Stimulated activated CD4-positive, alpha-beta T cell treated with anti-CD3 and anti-CD28 coated beads, Interleukin-15, amount 100 ng/mL, for 48 hours (primary cell): ENCODE data around the gene CNTN5.
"Not testable (repeated sequence)": the region's sequence is repeated elsewhere in the genome, so short reads cannot be mapped to it uniquely, and the experiment has no call there.

Experiments used
- DNase-seq, 2 donors: peaks; one replicate each; pipeline ENCODE4 v3.0.0-alpha.2; 2020; ENCODE audit warnings: low read depth in 2 of 2

Gene CNTN5

DNA sequence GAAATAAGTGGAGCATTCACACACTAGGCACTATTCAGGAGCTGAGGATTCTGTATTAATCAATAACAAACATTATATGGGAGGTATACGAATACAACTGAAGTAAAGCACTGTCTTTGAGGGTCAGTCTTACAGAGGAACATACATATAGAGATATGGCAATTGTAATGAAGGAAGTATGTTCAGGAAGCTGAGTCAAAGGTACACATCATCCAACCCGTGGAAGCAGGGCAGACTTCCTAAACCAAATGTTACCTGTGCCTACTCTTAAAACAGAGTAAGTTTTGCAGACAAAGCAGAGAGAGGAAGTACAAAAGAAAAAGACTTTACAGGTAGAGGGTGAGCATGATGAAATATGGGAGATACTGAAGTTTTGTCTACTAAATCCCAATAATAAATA lies 1185.2 kb downstream of the CNTN5 start:
- no peak for DNase-seq

DNA sequence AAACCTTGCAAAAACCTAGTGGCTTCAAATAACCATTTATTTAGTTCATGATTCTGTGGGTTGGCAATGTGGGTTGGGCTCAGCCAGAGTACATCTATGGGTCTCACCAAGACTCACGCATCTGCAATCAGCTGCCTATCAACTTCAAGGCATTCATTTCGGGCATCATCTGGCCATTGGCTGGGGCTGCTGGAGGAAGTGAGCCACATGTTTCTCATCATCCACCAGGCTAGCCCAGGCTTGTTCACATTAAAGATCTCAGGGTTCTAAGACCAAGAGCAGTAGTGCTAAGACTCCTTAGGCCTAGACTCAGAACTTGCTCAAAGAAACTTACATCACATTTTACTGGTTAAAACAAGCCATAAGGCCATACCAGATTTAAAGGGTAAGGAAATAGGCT lies 1187.5 kb downstream of the CNTN5 start:
- DNase-seq = no peak

DNA sequence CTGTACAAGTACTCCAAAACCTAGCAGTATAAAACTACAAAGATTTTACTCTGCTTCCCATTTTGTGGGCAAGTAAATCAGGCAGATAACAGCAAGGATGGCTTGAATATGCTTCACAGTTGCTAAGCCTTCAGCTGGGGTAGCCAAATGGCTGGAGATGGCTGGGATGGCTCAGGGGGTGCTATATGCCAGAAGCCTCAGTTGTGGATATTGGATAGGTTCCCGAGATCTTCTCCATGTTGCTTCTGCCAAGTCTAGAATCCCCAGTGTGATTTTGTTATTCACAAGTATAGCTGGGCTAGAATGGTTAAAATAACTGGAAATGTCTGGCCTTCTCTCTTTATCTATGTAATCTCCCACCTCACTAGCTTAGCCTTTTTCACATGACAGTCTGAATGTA lies 1194.0 kb downstream of the CNTN5 start:
- DNase-seq = no peak

DNA sequence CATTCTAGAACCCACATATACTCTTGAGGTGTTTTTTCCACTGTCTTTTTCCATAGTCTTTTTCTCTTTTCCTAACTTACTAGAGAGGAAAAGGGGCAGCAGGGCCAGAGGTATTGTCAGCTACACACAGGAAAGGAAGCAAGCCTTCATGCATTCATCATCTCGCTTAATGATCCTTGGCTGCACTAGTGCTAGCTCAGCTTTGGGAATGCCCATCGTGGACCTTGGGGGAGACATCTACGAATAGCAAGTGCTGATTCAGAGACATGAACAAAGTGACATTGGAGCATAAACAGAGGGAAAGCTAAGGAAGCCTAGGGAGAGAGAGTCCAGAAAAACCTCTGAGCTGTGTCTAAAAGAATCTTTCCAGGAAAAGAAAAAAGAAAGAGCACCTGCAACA lies 1200.1 kb downstream of the CNTN5 start:
- DNase-seq = no peak

DNA sequence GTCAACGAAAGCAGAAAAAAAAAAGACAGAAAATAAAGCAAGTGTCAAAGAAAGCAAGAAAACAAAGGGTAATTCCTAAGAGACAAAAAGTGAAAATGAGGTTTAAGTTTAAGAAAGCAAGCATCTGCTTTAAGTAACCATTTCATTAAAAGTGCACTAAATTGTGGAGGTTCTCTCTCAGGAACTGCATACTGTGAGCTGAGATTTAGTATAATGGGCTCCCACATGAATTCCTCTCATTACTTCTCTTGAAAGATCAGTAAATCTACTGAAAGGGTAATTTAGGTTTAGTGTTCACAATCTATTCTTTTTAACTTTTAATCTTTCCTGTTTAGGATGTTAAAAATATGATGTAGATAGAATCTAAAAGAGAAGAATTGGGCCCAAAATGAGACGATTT lies 1201.0 kb downstream of the CNTN5 start:
- no peak for DNase-seq

DNA sequence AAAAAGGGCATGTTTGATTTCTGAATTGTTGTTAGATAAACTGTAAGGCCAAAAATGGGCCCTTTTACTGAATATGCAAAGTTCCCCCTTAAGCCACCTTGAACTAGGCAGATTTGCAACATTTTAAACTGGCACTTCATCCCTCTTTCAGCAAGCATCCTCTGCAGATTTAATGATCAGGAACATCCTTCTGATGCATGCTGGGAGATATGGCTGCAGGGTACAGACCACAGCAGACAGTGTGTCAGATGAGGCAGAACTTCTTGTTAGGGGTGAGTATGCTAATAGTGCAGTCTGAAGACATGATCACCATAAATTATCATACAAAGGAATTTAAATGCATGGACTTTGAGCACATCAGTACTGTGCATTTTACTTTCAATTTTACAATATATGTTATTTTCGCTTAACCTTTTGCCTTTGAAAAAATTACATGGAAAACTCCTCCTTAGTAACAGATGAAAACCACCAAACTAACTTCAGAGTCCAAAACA lies 1203.8 kb downstream of the CNTN5 start:
- DNase-seq = no peak

DNA sequence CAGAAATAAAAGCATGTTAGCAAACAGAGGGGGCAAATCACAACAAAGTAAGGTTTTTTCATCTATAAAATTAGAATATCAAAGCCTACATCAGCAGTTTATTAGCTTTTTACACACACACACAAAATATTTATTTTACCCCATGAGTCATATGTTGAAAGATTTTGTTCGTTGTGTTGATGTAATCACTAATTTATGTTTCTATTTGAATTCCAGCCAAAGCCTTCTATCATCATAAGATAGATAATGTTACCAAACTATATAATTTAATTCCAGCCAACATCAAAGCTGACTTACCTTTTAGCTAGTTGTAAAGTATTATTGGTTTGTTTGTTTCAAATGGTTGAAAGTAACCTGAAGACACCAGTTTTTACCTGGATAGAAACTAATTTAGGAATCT lies 1208.3 kb downstream of the CNTN5 start:
- no peak for DNase-seq

DNA sequence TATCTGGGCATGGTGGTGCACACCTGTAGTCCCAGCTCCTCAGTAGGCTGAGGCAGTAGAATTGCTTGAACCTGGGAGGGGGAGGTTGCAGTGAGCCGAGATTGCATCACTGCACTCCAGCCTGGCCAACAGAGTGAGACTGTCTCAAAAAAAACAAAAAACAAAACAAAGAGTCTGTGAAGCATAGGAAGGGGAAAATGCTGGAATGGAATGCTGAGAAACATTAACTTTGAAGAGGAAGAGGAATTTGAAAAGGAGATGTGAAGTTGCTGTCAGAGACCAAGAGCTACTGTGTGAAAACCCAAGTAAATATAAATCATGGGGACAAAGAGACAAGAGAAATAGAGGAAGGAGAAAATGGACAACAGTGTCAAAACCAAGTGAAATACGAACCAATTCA lies 1211.3 kb downstream of the CNTN5 start:
- DNase-seq = no peak

DNA sequence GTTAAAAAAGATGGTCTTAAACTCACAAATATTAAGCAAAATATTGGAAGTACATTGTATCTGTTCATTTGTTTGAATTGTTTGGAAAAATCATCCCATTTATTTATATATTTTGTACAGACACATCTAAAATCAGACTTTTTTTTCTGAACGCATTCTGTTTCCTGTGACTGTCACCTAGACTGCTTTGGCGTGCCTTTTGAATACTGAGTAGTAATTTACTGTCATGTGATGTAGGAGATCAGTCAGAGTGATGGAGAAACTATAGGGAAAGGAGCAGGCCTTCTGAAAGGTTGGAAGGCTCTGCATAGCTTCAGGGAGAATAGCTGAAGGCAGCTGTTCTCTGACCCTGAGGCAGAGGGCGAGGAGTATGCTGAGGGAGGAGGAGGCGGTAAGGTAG lies 1214.3 kb downstream of the CNTN5 start:
- no peak for DNase-seq

DNA sequence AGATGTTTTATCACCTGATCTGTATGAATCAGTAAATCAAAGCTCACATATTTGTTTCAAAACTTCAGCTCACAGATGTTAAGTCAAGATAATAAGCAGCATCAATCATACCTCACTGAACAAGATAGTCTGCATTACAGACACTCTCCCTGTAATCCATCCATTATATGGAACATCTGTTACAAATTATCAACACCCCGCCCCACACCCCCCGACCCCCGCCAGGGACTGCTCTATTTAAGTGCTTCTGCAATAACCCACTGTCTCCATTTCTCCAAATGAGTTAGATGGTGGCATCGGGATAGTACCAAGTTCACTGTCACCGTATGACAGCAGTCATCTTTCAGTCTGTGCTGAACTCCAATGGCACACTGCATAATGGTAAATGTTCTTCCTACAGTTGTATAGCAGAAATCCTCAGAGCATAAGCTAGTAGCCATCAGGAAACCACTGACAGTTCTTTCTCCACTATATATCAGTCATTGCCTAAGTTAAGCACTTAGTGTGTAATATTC lies 1219.3 kb downstream of the CNTN5 start:
- DNase-seq = no peak

DNA sequence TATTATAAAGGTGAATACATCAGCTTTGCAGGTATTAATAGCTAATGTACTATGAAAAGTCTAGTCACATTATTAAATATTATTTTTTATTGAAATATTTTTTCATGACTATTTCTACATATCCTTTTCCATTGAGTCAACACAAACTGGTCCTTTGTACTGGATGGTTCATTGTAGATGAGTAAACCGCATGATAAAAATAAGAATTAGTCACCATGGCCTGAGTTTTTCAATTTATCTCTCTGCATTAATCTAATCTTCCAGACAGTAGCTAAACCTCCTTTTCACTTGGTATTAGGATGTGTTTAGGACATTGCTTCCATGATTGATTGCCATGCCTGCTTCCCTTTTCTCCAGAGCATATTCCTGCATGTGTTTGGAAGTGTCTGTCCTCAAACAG lies 1227.0 kb downstream of the CNTN5 start:
- DNase-seq = no peak

DNA sequence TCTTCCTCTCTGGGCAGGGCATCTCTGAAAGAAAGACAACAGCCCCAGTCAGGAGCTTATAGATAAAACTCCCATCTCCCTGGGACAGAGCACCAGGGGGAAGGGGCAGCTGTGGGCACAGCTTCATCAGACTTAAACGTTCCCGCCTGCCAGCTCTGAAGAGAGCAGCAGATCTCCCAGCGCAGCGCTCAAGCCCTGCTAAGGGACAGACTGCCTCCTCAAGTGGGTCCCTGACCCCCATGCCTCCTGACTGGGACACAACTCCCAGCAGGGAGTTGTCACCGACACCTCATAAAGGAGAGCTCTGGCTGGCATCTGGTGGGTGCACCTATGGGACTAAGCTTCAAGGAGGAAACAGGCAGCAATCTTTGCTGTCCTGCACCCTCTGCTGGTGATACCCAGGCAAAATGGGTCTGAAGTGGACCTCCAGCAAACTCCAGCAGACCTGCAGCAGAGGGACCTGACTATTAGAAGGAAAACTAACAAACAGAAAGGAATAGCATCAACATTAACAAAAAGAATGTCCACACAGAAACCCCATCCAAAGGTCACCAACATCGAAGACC lies 1236.6 kb downstream of the CNTN5 start:
- not testable (repeated sequence) for DNase-seq

DNA sequence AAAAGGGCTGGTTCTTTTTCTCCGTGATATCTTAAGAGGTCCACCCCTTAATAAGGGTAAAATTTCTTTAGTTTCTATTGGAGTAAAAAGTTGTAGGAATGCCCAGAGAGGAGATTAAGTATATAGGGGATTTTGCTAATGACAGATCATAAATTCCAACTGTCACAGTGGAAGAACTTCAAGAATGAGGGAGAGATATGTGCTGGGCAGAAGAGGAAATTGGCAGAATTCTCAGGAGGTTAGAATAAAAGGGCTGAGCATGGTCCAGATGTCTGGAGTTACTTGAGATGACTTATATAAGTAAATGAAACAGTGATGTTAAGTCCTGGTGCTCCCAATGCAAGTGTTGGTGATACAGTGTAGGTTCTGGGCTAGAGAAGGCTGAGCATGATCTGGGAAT lies 1248.8 kb downstream of the CNTN5 start:
- DNase-seq = no peak

DNA sequence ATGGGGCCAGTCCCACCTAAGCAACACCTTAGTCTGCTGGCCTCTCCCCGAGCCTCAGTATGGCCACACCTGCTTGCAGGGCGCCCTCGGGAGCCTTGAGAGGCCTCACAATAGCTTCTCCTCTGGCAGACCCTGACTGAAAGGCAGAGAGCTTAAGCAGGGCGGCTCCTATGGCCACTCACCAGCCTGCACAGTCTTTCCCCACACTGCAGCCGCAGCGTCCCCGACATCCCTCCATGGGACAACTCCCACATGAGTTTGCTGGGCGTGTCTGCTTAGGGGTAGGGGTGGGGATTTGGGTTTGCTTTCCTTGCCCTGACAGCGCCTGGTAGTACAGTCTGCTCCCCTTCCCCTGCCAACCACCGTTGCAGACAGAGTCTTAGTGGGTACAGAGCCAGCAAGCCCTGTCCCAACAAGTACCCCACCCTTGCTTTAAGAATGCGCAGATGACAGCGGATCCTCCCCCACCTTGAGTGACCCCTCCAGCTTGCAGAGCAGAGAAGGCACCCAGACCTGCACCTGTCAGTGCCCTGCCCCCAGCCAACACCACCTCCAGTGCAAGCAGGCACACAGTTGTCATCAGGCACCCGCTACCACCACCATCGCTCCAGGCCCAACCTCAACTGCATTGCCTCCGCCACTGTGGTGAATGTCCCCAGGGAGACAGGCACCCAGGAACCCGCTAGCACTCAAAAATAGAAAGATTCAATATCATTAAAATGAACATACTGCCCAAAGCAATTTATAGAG lies 1252.5 kb downstream of the CNTN5 start:
- DNase-seq = no peak

DNA sequence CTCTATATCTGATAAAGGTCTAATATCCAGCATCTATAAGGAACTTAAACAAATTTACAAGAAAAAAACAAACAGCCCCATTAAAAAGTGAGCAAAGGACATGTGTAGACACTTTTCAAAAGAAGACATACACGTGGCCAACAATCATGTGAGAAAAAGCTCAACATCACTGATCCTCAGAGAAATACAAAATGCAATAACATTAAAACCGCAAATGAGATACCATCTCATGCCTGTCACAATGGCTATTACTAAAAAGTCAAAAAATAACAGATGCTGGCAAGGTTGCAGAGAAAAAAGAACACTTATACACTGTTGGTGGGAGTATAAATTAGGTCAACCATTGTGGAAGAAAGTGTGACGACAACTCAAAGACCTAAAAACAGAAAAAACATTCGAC lies 1253.7 kb downstream of the CNTN5 start:
- not testable (repeated sequence) for DNase-seq

DNA sequence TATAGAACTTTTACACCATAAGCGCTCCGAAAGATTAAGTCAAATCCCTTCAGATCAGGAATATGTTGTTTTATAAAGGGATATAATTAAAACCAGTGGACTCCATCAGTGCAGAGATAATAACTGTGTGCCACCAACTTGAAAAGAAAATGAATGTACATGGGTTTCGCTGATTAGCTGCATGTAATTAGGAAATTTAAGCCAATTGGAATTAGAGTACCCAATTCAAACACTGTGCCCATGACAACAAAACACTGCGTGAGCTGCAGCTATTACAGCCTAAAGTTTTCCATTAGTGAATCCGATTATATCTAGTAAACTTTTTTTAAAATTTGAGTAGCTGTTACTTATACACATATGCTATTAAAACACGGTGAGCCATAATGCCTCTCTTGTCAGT lies 1274.0 kb downstream of the CNTN5 start:
- no peak for DNase-seq

DNA sequence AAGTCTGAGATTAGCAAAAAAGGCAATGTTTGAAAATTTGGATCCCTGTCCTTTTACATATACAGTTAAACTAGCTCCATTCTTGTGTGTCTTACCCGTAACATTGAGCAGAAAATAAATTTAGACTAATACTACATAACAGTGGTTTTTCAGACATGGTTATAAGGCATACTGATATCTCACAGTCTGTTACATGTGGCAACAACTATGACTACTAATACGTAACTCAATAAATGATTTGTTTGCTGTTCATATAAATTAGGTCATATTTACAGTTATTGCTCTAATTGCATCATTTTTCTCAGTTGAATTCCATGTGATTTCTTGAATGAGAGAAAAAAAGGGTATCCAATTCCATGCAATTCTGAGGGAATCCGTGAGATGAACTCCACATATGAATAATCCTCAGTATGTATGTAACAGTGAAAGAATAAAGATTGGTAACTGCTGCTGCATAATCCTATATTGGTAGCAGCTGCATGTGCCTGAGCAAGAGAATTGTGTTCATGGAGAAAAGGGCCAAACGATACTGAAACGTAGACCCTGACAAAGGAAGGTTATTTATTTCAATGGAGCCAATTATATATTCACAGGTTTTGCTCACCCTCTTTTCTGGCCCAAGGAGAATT lies 1275.4 kb downstream of the CNTN5 start:
- no peak for DNase-seq

DNA sequence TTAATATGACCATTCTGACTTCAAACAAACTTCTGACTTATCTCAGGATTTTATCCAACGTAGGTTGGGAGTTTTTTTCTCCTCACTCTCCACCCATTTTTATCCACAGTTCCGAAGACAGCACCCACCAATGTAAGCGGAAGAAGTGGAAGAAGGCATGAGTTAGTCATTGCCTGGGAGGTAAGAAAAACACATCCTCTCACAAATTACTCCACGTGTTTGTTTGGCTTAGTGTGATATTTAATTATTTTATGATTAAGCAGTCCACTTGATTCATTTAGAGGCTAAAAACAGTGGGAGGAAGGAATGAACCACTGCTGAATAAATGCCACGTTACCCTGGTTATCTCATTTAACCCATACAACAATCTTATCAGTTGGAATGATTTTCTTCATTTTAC lies 1276.8 kb downstream of the CNTN5 start:
- DNase-seq = no peak

DNA sequence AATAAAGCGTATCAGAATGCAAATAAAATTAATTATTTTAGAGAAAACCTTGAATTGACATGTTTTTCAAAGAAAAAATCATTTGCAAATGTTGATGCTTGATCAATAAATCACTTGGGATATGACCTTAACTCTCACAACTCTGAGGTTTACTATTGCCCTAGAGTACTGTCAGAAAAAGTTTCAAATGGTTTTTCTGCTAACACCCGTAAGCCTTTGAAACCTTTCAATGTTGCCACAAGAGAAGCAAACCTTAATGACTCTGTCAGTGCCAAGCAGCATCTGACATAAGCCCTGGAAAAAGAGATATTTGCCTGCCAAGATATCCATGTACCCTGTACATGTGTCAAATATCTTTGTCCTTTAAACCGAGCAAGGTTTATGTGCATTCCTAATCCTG lies 1282.1 kb downstream of the CNTN5 start:
- DNase-seq = no peak

DNA sequence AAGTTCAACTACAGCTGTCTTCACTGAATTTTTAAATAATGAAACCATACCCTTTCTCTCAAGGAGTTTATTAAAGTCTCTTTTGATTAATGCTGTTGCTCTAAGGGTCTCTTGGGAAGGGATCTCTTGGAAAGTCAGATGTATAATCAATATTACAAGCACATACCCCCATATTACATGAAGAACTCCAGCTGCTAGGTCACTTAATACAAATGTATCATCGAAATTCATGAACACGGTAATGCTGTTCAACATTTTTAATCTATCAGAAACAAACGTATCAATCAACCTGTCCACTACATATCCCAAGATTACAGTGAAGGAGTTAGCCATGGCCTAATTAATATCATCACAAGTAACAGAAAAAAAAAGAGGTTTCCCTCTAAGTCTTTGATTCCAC lies 1283.1 kb downstream of the CNTN5 start:
- DNase-seq = no peak

DNA sequence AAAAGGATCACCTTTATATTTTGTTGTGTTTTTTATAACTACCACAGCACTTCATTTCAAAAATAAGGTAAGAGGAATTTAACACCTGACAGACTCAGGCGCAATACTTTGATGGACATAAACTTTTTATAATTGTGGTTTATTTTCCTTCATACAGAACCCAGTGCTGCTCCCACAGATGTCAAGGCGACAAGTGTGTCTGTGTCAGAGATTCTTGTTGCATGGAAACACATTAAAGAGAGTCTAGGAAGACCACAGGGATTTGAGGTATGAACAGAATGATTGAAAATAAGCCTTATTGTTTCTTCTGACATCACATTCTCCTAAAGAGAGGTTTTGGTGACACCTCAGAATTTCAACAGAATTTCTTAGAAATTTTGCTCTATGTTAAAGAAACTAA lies 1287.5 kb downstream of the CNTN5 start:
- DNase-seq = no peak

DNA sequence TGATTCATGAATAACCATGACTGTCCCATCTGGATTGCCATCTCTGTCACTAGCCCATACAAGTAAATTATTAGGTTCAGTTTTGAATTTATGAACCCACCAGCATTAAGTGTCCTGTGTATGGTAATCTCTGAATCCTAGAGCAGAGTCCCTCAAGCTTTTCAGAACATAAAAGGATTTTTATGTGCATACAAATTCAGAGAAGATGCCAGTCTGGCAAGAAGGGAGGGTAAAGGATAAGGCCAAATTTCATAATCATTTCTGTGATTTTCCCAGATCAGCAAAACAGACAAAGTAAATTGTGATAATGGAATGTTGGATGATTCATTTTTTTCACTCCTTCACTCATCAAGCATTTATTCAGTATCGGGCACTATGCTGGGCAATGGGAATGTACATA lies 1295.2 kb downstream of the CNTN5 start:
- no peak for DNase-seq

DNA sequence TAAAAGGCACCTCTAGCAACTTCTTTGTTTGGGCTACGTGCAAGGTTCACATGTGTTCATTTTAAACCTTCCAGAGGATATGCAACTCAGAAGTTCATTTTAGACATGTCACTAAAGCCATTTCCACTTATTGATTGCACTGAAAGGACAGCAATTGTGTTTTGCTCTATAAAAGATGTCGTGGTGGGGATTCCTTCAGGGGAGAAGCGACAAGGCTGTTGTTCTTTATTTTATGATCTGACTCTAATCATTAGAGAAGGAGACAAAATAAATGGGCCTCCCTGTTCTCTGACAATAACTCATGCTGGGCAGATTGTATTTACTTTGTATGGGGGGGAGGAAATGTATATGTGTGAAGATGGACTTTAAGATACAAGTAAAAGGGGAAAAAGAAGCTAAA lies 1296.2 kb downstream of the CNTN5 start:
- DNase-seq = no peak
